OCI-LY7 (cell line): ENCODE results near the gene TUBB3. TPM values are rescaled to one million over a fixed set of nuclear protein-coding genes. Genes with fewer than 3 reads are reported as not detected.
"Not testable (repeated sequence)": the region's sequence is repeated elsewhere in the genome, so short reads cannot be mapped to it uniquely, and the experiment has no call there.

Experiments used
- Bru-seq: library from RNA; stranded (reverse); fragments of 400-500 nt; gene quantifications from one replicate; lab custom pipeline; 2021; lab: Mats Ljungman, UMichigan
- BruChase-seq, 2 experiments: library from RNA; stranded (reverse); fragments of 400-500 nt; gene quantifications; one replicate each; lab custom pipeline; 2021; lab: Mats Ljungman, UMichigan
- BruUV-seq: library from RNA; stranded (reverse); fragments of 400-500 nt; replicated peaks from 2 replicates; lab custom pipeline; 2021; lab: Mats Ljungman, UMichigan
- CTCF ChIA-PET: fragments of 300-600 bp; sonication (Branson Sonifier 250); formaldehyde crosslinking; loops from one replicate; lab custom pipeline; 2022; ENCODE audit warnings: antibody characterized with exemption; ENCODE audit not compliant: unreplicated experiment; lab: Charles Lee
- POLR2A ChIA-PET: fragments of 300-600 bp; sonication (Branson Sonifier 250); formaldehyde crosslinking; loops from one replicate; lab custom pipeline; 2022; ENCODE audit warnings: antibody characterized with exemption; lab: Charles Lee
- DNase-seq: peaks from one replicate; pipeline ENCODE4 v3.0.0-alpha.2; 2015; ENCODE audit warnings: low spot score
- H2AFZ ChIP-seq: fragments of 200-600 bp; sonication (generic), shearing (Covaris generic); 2 replicates; pipeline ENCODE4 v1.6.1; 2014; ENCODE audit warnings: mild to moderate bottlenecking, antibody characterized with exemption, low read length, moderate library complexity
- H3K27ac ChIP-seq: fragments of 200-600 bp; sonication (generic); 2 replicates; pipeline ENCODE4 v1.5.1; 2014; ENCODE audit warnings: mixed run types, low read depth, mild to moderate bottlenecking, moderate library complexity, low read length, inconsistent platforms; ENCODE audit not compliant: poor library complexity, severe bottlenecking
- H3K36me3 ChIP-seq: fragments of 200-600 bp; sonication (generic); 2 replicates; pipeline ENCODE4 v1.6.1; 2014; ENCODE audit warnings: mild to moderate bottlenecking, antibody characterized with exemption, low read length, moderate library complexity, mixed read lengths; ENCODE audit not compliant: insufficient read depth
- H3K4me1 ChIP-seq: fragments of 200-600 bp; sonication (generic); 2 replicates; pipeline ENCODE4 v1.5.1; 2014; ENCODE audit warnings: mild to moderate bottlenecking, low read length; ENCODE audit not compliant: insufficient read depth, poor library complexity, severe bottlenecking
- H3K4me2 ChIP-seq: fragments of 200-600 bp; sonication (generic); 2 replicates; pipeline ENCODE4 v1.6.1; 2014; ENCODE audit warnings: mild to moderate bottlenecking, low read length
- H3K4me3 ChIP-seq: fragments of 200-600 bp; sonication (generic); 2 replicates; pipeline ENCODE4 v1.5.1; 2014; ENCODE audit warnings: mild to moderate bottlenecking, low read depth, low read length; ENCODE audit not compliant: poor library complexity, severe bottlenecking
- H3K79me2 ChIP-seq: fragments of 200-600 bp; sonication (generic); 2 replicates; pipeline ENCODE4 v1.6.1; 2016; ENCODE audit warnings: low read depth, mild to moderate bottlenecking, low read length, moderate library complexity, mixed read lengths; ENCODE audit not compliant: insufficient read depth
- H3K9me2 ChIP-seq: fragments of 200-600 bp; sonication (generic); 2 replicates; pipeline ENCODE4 v1.6.1; 2016; ENCODE audit warnings: mild to moderate bottlenecking, low read length, mixed read lengths; ENCODE audit not compliant: insufficient read depth
- H3K9me3 ChIP-seq: fragments of 200-600 bp; sonication (generic); 2 replicates; pipeline ENCODE4 v1.6.1; 2014; ENCODE audit warnings: mild to moderate bottlenecking, mixed run types, low read length, mixed read lengths
- H4K20me1 ChIP-seq: fragments of 200-600 bp; sonication (generic); 2 replicates; pipeline ENCODE4 v1.6.1; 2014; ENCODE audit warnings: mild to moderate bottlenecking, antibody characterized with exemption, low read length, moderate library complexity, mixed read lengths; ENCODE audit not compliant: insufficient read depth
- EZH2phosphoT487 ChIP-seq: fragments of 200-600 bp; sonication (generic); IDR thresholded peaks from 2 replicates; pipeline ENCODE4 v1.6.1; 2018; ENCODE audit warnings: low read depth, borderline replicate concordance, mild to moderate bottlenecking, mixed run types, antibody characterized with exemption, low read length, moderate library complexity, mixed read lengths
- intact Hi-C: fragments of 100-400 bp; cut with micrococcal nuclease; formaldehyde crosslinking; loops from one replicate; pipeline ENCODE4 v1.10.0; 2022; ENCODE audit not compliant: unreplicated experiment
- long read RNA-seq: library from polyadenylated mRNA; stranded (forward); transcript quantifications from one replicate; pipeline ENCODE4 v2.0.0, GENCODE V29; 2022
- total RNA-seq, 2 experiments: library from RNA; depleted of rRNA in 1 of 2; stranded (reverse); fragments of >200 nt in 1 of 2; shearing (Covaris generic) in 1 of 2; gene quantifications; 2 replicates each; pipeline ENCODE4 v1.2.3, GENCODE V29; 2014 to 2022
- TF ChIP-seq, protein P1 (sequence below): fragments of 200-600 bp; sonication (generic); conservative IDR thresholded peaks from 2 replicates; pipeline ENCODE4 v1.5.1; 2014; ENCODE audit warnings: mild to moderate bottlenecking, antibody characterized with exemption, low read length, moderate library complexity, mixed read lengths

Gene TUBB3
- total RNA-seq (2014; rRNA removed; shearing (Covaris generic)) (59.6 and 63.7 TPM in 2 replicates), total RNA-seq (2022) (118 and 192 TPM in 2 replicates), Bru-seq, nascent RNA (percentile 39 among the genes with signal in this experiment), BruChase-seq, experiment 1, labeled RNA remaining after a 6-hour chase (percentile 49 among the genes with signal in this experiment), BruChase-seq, experiment 2, labeled RNA remaining after a 2-hour chase (percentile 52 among the genes with signal in this experiment)
- long read RNA-seq, transcript TUBB3-201 (4 exons, 1,769 nt) = major isoform, 43 of 79 reads
- long read RNA-seq, partial matches to known transcripts = 32 of 79 reads
- long read RNA-seq, other reads (novel, unspliced or antisense) = 1 of 79 reads

DNA sequence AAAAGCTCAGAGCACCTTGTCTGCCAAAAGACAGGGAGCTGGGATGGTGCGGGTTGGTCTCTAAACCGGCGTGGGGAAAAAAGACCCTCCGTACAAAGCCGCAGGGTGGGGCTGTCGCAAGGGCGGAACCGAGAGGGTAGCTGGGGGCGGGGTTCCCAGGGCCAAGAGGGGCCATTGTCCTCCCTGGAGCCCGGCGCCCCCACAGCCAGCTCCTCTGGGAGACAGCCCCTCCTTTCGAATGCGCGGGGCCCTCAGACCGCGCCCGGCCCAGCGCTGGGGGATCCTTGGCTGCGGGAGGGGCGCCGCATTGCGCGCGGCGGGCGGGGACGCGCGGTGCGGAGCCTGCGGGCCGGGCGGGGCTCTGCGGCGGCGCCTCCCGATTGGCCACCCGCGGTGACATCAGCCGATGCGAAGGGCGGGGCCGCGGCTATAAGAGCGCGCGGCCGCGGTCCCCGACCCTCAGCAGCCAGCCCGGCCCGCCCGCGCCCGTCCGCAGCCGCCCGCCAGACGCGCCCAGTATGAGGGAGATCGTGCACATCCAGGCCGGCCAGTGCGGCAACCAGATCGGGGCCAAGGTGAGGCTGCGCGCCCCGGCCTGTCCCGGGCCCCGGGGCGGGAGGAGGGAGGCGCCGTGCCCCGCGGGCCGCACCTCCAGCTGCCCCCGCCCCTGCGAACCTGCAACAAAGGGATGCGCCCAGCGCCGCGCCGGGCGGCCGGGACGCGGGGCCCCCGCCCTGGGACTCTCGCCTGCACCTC is at the start of gene TUBB3:
Gene TUBB3 (plus strand): TSS at position 459 of the 756 bp plus-strand sequence. CDS start 60 bp downstream, at position 519.
- peaks cover 52% of the 10 kb centered on the region for H3K4me1 ChIP-seq
- peaks cover 46% of the 10 kb centered on the region for H3K79me2 ChIP-seq
- peaks cover 15% of the 10 kb centered on the region for H3K36me3 ChIP-seq
- peak; percentile 90 for DNase-seq
- peak within 1 kb of the TSS; percentile 69 for H3K27ac ChIP-seq
- no TSS peak for BruUV-seq
- H4K20me1 ChIP-seq = peaks cover 9% of the 10 kb centered on the region; the same call in 1 of the 2 replicates
- no peaks in the 10 kb centered on the region for H3K9me2 ChIP-seq
- peak within 1 kb of the TSS; percentile 94 for H3K4me3 ChIP-seq
- peak within 1 kb of the TSS; percentile 89 for H3K4me2 ChIP-seq
- CTCF ChIA-PET = interaction anchor here (0.6 to 0.7 kb wide), 2 partner anchors 24 to 121 kb away, joined by 7 to 9 read pairs; no protein-coding TSS in a partner anchor
- intact Hi-C loops = loop anchor here (1.0 to 5.0 kb wide), 4 partner anchors 25 to 154 kb away; partner anchors contain the start of genes DEF8 and PRDM7
- peak within 1 kb of the TSS; percentile 65 for H2AFZ ChIP-seq
- H3K9me3 ChIP-seq = no peaks in the 10 kb centered on the region
- TF ChIP-seq, protein P1, sequence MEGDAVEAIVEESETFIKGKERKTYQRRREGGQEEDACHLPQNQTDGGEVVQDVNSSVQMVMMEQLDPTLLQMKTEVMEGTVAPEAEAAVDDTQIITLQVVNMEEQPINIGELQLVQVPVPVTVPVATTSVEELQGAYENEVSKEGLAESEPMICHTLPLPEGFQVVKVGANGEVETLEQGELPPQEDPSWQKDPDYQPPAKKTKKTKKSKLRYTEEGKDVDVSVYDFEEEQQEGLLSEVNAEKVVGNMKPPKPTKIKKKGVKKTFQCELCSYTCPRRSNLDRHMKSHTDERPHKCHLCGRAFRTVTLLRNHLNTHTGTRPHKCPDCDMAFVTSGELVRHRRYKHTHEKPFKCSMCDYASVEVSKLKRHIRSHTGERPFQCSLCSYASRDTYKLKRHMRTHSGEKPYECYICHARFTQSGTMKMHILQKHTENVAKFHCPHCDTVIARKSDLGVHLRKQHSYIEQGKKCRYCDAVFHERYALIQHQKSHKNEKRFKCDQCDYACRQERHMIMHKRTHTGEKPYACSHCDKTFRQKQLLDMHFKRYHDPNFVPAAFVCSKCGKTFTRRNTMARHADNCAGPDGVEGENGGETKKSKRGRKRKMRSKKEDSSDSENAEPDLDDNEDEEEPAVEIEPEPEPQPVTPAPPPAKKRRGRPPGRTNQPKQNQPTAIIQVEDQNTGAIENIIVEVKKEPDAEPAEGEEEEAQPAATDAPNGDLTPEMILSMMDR = peak; percentile 47; the same call in 1 of the 2 replicates
- TF ChIP-seq EZH2phosphoT487 = no peak
- POLR2A ChIA-PET = interaction anchor here (0.6 to 2.7 kb wide), 15 partner anchors 9 to 236 kb away, joined by 3 to 13 read pairs (median 5); partner anchors contain the start of genes CDK10, DEF8 and TCF25

DNA sequence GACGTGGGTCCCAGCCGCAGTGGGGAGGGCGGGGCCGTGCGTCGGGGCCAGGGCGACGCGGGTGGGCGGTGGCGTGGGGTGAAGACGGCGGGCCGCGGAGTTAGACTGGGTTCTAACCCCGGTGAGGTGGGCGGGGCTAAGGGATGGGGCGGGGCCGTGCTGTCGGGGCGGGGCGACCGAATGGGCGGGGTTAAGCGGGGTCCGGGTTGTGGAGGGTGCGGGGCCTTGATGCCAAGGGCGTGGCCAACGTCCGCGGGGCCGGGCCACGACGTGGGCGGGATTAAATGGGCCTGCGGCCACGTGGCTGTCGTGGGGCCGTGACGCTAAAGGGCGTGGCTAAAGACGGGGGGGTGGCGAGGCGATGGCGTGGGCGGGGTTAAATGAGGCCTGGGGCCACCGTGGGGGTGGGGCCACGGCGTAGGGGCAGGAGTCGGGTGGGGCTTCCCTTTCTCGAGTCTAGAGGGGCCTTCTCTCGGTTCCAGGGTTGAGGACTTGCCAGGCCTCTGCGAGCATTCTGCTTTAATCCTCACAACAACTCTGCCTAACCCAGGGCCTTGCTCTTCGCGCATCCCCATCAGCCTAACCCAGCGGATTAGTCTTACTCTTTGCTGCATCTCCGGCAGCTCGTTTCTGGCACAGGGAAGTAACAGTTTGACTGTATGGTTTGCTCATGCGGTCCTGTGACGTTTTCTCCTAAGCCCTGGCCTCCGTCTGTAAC is 49.0 kb upstream of the TUBB3 start:
- ChIA-PET POLR2A (interaction anchor here (0.5 to 1.5 kb wide), 9 partner anchors 10 to 166 kb away, joined by 3 to 11 read pairs (median 3); partner anchors contain the start of genes MC1R and TUBB3), CTCF (no interaction called here)
- no TSS peak for BruUV-seq
- Histone ChIP-seq H3K9me3 (peaks cover 18% of the 10 kb centered on the region), H3K4me2 (peak overlapping the region; percentile 96), H4K20me1 (no peaks in the 10 kb centered on the region), H2AFZ (no peak overlapping the region), H3K27ac (peak overlapping the region; percentile 89), H3K4me3 (peak overlapping the region; percentile 89), H3K36me3 (peaks cover 47% of the 10 kb centered on the region), H3K9me2 (no peaks in the 10 kb centered on the region), H3K79me2 (peaks cover 48% of the 10 kb centered on the region), H3K4me1 (peaks cover 20% of the 10 kb centered on the region)
- intact Hi-C loops = loop anchor here (1.0 kb wide), 1 partner anchor 98 kb away; no protein-coding TSS in a partner anchor
- TF ChIP-seq EZH2phosphoT487 = no peak
- TF ChIP-seq, protein P1 = no peak
- DNase-seq = peak; percentile 92

DNA sequence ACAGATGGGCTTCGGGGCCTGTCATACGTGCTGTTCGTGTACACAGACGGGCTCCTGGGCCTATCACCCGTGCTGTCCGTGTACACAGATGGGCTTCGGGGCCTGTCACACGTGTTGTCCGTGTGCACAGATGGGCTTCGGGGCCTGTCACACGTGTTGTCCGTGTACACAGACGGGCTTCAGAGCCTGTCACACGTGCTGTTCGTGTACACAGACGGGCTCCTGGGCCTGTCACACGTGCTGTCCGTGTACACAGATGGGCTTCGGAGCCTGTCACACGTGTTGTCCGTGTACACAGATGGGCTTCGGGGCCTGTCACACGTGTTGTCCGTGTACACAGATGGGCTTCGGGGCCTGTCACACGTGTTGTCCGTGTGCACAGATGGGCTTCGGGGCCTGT is 44.0 kb upstream of the TUBB3 start:
- H3K9me2 ChIP-seq, DNase-seq, H3K4me1 ChIP-seq, POLR2A ChIA-PET, H3K27ac ChIP-seq, BruUV-seq, CTCF ChIA-PET, H3K4me3 ChIP-seq, H3K4me2 ChIP-seq, H2AFZ ChIP-seq, intact Hi-C loops, H4K20me1 ChIP-seq: not testable (repeated sequence)
- peaks cover 93% of the 10 kb centered on the region for H3K36me3 ChIP-seq
- H3K79me2 ChIP-seq = peaks cover 71% of the 10 kb centered on the region
- H3K9me3 ChIP-seq = peaks cover 18% of the 10 kb centered on the region
